ENCODE results near the gene FOXF1.

FOXF1 gene

GRCh38 chr16:86517033-86517432, 6.7 kb downstream of the FOXF1 start:
- Histone ChIP-seq H3K4me2 (ENCODE audit: low read length) (no peak overlapping the region), H3K9me2 (replicated peaks; ENCODE audit: control insufficient read depth, low read length) (no peaks in the 10 kb centered on the region), H3K27ac (ENCODE audit: low read depth, low read length) (no peak overlapping the region), H3F3A (ENCODE audit: control insufficient read depth, insufficient read depth) (no peaks in the 10 kb centered on the region), H3K4me3 (ENCODE audit: low read length) (no peak overlapping the region), H4K20me1 (ENCODE audit: control insufficient read depth, insufficient read depth, low read depth, low read length) (no peaks in the 10 kb centered on the region), H3K4me1 (ENCODE audit: control insufficient read depth, low read length) (peaks cover 4% of the 10 kb centered on the region; the same call in 1 of the 2 replicates), H3K9me3 (ENCODE audit: control insufficient read depth, insufficient read depth, low read length) (no peaks in the 10 kb centered on the region), H3K27me3 (ENCODE audit: control insufficient read depth, low read length) (no peaks in the 10 kb centered on the region), H3K36me3 (ENCODE audit: control insufficient read depth, low read length) (no peaks in the 10 kb centered on the region), H3K79me2 (ENCODE audit: control insufficient read depth, low read length) (no peaks in the 10 kb centered on the region)
- TF ChIP-seq EZH2phosphoT487 (IDR thresholded peaks at IDR 0.05; ENCODE audit: borderline replicate concordance, low read length) (no peak), CTCF (IDR thresholded peaks at IDR 0.05; ENCODE audit: low read depth, low read length, poor library complexity, severe bottlenecking) (no peak)

GRCh38 chr16:86517652-86518258, 7.4 kb downstream of the FOXF1 start:
- Histone ChIP-seq H3K4me1 (ENCODE audit: control insufficient read depth, low read length) (peaks cover 4% of the 10 kb centered on the region; the same call in 1 of the 2 replicates), H3K4me3 (ENCODE audit: low read length) (no peak overlapping the region), H3K9me3 (ENCODE audit: control insufficient read depth, insufficient read depth, low read length) (no peaks in the 10 kb centered on the region), H3K27me3 (ENCODE audit: control insufficient read depth, low read length) (no peaks in the 10 kb centered on the region), H3K36me3 (ENCODE audit: control insufficient read depth, low read length) (no peaks in the 10 kb centered on the region), H3K79me2 (ENCODE audit: control insufficient read depth, low read length) (no peaks in the 10 kb centered on the region), H3K27ac (ENCODE audit: low read depth, low read length) (no peak overlapping the region), H4K20me1 (ENCODE audit: control insufficient read depth, insufficient read depth, low read depth, low read length) (no peaks in the 10 kb centered on the region), H3K4me2 (ENCODE audit: low read length) (no peak overlapping the region), H3K9me2 (replicated peaks; ENCODE audit: control insufficient read depth, low read length) (no peaks in the 10 kb centered on the region), H3F3A (ENCODE audit: control insufficient read depth, insufficient read depth) (no peaks in the 10 kb centered on the region)
- peak; percentile 51 for TF ChIP-seq CTCF (IDR thresholded peaks at IDR 0.05; ENCODE audit: low read depth, low read length, poor library complexity, severe bottlenecking)
- TF ChIP-seq EZH2phosphoT487 (IDR thresholded peaks at IDR 0.05; ENCODE audit: borderline replicate concordance, low read length): no peak

- Histone ChIP-seq H3K9me3 (ENCODE audit: control insufficient read depth, insufficient read depth, low read length) (no peaks in the 10 kb centered on the region), H3K4me3 (ENCODE audit: low read length) (no peak overlapping the region), H3K79me2 (ENCODE audit: control insufficient read depth, low read length) (no peaks in the 10 kb centered on the region), H4K20me1 (ENCODE audit: control insufficient read depth, insufficient read depth, low read depth, low read length) (no peaks in the 10 kb centered on the region), H3F3A (ENCODE audit: control insufficient read depth, insufficient read depth) (no peaks in the 10 kb centered on the region), H3K9me2 (replicated peaks; ENCODE audit: control insufficient read depth, low read length) (no peaks in the 10 kb centered on the region), H3K4me2 (ENCODE audit: low read length) (no peak overlapping the region), H3K4me1 (ENCODE audit: control insufficient read depth, low read length) (peaks cover 4% of the 10 kb centered on the region; the same call in 1 of the 2 replicates), H3K27me3 (ENCODE audit: control insufficient read depth, low read length) (no peaks in the 10 kb centered on the region), H3K27ac (ENCODE audit: low read depth, low read length) (no peak overlapping the region), H3K36me3 (ENCODE audit: control insufficient read depth, low read length) (no peaks in the 10 kb centered on the region)
- TF ChIP-seq EZH2phosphoT487 (IDR thresholded peaks at IDR 0.05; ENCODE audit: borderline replicate concordance, low read length) (no peak), CTCF (IDR thresholded peaks at IDR 0.05; ENCODE audit: low read depth, low read length, poor library complexity, severe bottlenecking) (no peak)
Observed at GRCh38 chr16:86519007-86519648, 8.8 kb downstream of the FOXF1 start.
